NCI-H2171 (cell line): ENCODE data around the gene NUP50.
"Not testable (repeated sequence)": the region's sequence is repeated elsewhere in the genome, so short reads cannot be mapped to it uniquely, and the experiment has no call there.

Experiments used
- DNase-seq: peaks from one replicate; lab custom pipeline; 2025; lab: John Stamatoyannopoulos, UW

NUP50 gene

DNA sequence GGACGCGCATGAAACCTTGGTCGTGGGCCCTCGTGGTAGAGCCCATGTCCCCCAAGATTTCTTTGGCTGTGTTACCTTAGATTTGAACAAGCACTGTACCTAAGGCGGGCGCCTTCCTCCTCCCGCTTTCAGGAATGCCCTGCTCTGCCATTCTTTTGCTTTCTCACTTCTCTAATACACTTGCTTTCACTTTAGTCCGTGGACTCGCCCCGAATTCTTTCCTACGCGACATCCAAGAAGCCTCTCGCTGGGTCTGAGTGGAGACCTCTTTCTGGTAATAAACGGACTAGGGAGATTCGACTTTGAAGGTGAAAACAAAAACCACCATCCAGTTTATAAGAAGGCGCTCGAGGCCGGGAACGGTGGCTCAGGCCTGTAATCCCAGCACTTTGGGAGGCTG, 1.2 kb upstream of the NUP50 start:
- DNase-seq = no peak

DNA sequence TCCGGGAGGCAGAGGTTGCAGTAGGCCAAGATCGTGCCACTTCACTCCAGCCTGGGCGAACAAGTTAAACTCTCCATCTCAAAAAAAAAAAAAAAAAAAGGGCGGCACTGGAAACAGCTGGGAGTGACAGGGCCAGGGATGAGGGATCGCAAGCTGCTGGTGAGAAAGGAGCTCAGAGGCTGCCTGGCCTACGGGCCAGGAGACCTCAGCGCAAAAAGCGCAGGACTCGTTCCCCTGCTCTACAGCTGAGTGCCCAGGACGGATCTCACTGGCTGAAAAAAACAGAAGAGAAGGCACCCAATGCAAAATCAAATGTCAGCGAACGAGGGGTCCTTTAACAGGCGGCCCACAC, 650 bp upstream of the NUP50 start:
- peak; percentile 41 for DNase-seq

- no peak for DNase-seq
Observed at GRCh38 chr22:45164270-45165088, 754 bp downstream of the NUP50 start.

DNA sequence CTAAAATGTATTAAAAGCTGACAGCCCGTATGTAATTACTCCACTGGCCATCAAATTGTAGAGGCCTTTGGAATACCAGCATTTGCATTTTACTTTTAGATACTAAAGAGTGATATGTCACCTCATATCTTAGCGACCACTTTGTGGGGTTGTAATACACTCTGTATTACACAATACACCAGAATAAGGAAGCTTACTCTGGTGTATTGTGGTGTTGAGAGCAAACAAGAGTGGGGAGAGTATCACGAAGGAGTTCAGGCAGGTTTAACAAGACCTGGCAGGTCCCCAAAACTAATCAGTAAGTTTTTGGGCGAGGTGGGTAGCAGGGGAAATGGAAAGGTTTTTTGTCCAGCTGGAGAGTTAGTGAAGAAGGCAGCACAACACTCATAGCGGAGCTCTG, 3.2 kb downstream of the NUP50 start:
- DNase-seq = no peak

- DNase-seq = no peak
Observed at GRCh38 chr22:45169591-45170466, 6.1 kb downstream of the NUP50 start.

DNA sequence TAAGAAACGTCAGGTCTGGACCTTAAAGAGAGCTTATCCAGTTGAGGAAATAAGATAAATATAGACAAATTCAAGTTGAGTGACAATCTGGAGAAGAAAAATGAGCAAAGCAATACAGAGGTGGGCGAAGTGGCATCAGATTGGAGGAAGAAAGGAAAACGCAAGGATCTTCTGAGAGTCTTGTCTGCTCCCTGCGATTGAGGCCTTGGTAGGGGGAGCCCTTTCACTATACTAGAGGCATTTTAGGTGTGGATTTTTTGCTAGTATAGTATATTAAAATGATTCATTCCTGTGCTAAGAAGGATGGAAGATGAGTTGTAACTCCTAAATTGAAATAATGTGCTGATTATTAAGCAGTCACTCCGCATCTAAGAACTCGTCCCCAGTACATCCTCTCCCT, 8.1 kb downstream of the NUP50 start:
- no peak for DNase-seq

DNA sequence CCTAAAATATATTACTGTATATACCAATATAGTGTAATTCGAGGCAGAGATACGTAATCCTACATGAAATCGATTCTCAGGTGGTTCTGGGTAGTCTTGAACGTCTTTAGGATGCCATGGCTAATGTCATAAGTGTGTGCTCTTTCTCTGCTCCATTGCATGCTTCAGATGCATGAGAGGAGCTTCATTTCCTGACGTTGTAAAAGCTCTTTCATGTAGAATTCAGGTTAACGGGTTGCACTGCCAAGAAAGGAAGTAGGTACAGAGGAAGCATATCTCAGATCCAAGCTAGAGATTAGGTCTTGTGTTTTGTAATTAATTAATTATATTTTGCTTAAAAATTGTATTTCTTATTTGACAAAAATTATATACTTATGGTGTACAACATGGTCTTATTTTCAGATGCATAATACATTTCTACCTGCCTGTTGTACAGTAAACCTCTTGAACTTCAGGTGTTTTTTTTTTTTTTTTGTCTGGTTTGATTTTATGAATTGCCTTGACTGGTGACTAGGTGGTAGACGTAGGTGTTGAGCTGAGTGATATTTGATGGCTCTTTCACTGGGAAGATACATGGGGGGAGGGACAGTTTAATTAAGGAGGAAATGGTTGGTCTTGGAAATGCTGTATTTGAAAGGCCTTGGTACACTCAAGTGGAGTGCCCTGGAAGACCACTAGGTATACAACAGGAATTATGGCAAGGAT, 9.3 kb downstream of the NUP50 start:
- DNase-seq = no peak

DNA sequence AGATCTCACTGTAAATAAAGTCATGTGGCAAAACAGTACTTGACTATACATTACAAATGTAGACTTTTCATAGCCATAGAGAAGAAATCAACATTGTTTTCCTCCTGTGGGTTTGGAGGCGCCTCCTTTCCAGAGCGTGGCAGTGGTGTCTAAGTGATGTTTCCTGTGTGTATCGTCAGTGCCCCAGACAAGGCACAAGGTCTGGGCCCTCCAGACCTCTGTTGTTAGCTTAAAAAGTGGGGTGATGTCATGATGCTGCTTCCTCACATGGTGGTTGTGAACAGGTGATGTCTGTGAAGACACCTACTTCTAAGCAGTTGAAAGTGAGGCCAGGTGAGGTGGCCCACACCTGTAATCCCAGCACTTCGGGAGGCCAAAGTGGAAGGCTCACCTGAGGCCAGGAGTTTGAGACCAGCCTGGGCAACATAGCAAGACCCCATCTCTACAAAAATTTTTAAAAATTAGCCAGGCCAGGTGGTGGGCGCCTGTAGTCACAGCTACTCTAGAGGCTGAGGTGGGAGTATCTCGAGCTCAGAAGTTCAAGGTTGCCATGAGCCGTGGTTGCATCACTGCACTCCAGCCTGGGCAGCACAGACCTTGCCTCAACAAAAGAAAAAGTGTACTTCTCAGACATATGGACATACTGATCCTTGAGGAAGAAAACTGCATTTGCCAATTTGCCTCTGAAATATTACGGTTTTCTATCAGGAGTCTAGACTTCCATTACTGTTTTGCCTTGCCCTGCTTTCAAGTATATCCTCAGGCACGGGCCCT, 15.7 kb downstream of the NUP50 start:
- no peak for DNase-seq

DNA sequence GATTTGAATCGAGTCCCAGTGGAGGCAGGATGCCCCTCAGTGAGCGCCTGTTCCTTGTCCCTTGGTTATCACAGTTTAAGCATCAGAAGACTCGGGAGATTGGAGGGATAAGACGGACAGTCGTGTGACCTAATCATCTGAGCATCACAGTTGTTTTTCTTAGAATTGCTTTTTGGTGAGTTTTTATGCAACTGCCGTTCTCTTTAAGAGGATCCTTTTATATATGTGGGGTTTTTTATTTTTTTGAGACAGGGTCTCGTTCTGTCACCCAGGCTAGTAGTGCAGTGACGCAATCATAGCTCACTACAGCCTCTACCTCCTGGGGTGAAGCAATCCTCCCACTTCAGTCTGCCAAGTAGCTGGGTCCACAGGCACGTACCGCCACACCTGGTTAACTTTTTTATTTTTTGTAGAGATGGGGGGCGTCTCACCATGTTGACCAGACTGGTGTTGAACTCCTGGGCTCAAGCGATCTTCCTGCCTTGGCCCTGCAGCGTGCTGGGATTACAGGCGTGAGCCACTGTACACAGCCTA, 16.5 kb downstream of the NUP50 start:
- no peak for DNase-seq

DNA sequence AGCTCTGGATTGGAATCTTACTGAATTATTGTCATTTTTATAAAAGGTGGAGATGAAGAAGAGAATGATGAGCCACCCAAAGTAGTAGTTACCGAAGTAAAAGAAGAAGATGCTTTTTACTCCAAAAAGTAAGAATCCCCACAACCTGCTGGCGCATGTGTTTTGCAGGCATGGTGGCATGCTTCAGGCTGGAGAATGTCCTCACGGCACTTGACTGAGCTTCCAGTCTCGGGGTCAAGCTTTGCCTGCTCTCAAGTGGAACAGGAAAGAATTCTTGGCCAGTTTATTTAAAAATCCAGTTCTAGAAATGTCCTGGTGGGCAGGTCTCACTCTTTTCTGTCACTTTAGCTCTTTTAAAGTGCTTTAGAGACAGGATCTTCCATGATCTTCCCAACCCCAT, 17.5 kb downstream of the NUP50 start:
- no peak for DNase-seq

GRCh38 chr22:45181766-45182165, 18.0 kb downstream of the NUP50 start:
- DNase-seq = no peak

GRCh38 chr22:45183974-45184373, 20.2 kb downstream of the NUP50 start:
- no peak for DNase-seq

DNA sequence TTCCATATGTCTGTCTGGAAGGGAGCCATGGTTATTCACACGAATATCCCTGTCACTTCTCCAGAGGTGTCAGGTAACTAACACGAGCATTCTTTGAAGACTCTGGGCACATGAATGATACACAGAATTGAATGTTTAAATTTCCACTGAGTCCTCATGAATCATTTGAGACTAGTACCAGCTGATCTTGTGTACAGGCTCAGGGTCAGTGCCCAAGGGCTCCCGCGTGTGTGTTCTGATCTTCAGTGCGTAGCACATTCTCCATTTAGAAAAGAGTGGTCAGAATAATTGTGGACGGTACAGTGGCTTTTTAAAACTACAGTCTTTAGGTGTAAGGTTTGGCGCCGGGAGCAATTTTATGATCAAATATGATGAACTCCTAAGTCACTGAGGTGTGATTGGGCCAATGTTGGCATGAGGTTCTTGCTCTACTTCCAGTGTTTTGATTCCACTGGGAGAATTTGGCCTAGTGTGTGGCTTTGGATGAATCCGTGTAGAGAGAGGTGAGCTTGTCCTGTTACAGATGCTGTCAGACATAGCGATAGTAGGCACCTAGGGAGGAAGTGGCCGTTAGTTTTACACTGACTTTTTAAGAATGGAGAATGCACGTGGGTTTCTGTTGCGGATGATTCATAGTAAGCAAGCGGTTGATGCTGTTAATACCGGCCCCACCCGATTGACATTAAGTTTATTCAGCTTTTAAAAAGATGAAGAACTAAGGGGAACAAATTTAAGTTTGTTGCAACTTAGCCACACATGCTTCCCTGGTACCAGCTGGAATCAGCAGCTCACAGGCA, 22.2 kb downstream of the NUP50 start:
- no peak for DNase-seq

GRCh38 chr22:45187891-45188290, 24.2 kb downstream of the NUP50 start:
- DNase-seq = no peak

DNA sequence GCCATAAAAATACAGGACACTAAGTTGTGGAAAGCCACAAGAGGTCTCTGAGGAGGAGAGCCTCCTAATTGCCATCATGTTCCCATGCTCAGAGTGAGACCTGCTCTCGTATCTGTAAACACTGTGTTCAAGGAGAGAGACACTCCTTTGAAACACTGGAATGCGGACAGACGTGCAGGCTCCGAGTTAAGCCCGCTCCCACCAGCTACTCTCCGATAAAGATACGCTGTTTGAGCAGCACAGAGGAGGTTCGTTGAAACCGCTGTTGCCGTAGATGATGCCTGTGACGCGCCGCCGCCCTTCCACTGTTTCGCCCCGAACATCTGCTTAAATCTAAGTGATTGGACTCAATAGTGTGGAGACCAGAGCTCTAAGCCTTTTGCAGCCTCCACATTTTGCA, 25.1 kb downstream of the NUP50 start:
- DNase-seq = no peak

- no peak for DNase-seq
Observed at GRCh38 chr22:45190202-45190872, 26.6 kb downstream of the NUP50 start.

DNA sequence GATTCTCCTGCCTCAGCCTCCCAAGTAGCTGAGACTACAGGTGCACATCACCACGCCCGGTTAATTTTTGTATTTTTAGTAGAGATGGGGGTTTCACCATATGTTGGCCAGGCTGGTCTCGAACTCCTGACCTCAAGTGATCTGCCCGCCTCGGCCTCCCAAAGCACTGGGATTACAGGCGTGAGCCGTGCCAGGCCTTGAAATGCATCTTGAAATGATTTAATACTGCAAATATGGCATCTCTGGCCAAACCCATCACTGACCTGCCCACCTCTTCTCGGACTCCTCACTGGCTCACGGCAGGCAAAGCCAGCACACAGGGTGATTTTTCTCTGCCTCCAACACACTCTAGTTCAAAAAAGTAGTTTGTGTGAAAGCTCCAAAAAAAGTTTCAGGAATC, 28.0 kb downstream of the NUP50 start:
- not testable (repeated sequence) for DNase-seq

GRCh38 chr22:45192701-45193187, 29.0 kb downstream of the NUP50 start:
- DNase-seq = no peak

- DNase-seq = no peak
Observed at GRCh38 chr22:45194686-45195085, 31.0 kb downstream of the NUP50 start.

DNA sequence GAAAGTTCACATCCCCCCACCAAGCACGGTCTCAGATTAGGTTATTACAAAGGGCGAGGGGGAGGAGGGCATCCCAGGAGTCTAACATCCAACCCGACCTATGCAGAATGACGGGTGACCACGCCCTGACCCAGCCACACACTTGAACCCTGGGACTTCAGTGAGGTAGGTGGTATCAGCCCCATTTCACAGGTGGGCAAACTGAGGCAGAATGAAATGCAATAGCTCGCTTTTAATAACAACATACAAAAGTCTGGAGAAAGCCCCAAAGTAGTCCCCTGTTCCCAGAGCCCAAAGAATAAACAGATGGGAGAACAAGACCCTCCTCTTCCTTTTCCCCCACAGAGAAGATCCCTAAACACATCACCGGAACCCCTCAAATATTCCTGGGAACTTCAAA, 31.9 kb downstream of the NUP50 start:
- DNase-seq = no peak
